ENCODE data around the gene CASK.

The CASK gene

DNA sequence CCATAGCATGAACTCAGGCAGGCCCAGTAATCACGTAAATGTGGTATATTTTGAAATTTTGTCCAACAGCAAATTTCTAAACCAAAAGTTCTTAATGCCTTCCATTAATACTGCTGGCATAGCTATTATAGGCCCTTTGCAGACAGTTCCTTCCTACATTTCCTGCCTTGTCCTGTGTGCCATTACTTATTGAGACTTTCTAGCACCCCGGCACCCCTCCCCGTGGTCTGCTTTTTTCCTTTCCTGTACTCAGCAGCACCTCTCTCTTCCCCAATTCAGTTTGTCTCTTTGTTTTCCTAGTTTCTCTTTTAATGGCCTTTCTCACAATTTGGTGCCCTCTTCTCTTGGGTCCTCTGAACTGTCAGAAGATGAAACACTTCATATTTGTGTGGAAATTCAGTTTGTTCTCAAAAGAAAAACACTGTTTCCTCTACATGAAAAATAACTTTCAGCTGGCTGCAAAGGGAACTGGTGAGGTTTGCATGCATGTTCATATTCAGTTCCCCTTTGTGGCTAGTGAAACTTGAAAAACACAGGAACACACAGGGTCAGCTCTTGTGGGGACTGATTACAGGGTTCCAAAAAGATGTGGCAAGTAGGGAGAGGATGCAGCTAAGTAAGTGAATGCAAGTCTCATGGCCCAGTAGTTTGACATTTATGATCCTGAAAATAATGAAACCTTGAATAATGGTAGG is 217.5 kb downstream of the CASK start:
- TF ChIP-seq, protein P1, sequence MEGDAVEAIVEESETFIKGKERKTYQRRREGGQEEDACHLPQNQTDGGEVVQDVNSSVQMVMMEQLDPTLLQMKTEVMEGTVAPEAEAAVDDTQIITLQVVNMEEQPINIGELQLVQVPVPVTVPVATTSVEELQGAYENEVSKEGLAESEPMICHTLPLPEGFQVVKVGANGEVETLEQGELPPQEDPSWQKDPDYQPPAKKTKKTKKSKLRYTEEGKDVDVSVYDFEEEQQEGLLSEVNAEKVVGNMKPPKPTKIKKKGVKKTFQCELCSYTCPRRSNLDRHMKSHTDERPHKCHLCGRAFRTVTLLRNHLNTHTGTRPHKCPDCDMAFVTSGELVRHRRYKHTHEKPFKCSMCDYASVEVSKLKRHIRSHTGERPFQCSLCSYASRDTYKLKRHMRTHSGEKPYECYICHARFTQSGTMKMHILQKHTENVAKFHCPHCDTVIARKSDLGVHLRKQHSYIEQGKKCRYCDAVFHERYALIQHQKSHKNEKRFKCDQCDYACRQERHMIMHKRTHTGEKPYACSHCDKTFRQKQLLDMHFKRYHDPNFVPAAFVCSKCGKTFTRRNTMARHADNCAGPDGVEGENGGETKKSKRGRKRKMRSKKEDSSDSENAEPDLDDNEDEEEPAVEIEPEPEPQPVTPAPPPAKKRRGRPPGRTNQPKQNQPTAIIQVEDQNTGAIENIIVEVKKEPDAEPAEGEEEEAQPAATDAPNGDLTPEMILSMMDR (IDR thresholded peaks at IDR 0.05; ENCODE audit: low read depth, low read length) = no peak
- DNase-seq (ENCODE audit: extremely low read depth, low read depth) = no peak

DNA sequence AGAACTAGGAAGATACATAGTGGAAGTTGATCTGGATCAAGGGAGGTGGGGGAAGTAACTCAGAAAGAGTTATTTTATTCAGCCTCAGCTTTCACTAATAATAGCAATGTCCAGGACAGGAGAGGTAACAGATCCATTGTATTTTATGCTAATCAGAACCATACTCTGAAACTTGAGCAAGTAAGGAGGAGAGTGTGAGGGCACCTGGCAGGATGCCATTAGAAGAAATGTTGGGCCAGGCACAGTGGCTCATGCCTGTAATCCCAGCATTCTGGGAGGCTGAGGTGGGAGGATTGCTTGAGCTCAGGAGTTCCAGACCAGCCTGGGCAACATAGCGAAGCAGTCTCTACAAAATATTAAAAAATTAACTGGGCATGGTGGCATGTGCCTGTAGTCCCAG is 218.3 kb downstream of the CASK start:
- TF ChIP-seq, protein P1 (IDR thresholded peaks at IDR 0.05; ENCODE audit: low read depth, low read length) = no peak

DNA sequence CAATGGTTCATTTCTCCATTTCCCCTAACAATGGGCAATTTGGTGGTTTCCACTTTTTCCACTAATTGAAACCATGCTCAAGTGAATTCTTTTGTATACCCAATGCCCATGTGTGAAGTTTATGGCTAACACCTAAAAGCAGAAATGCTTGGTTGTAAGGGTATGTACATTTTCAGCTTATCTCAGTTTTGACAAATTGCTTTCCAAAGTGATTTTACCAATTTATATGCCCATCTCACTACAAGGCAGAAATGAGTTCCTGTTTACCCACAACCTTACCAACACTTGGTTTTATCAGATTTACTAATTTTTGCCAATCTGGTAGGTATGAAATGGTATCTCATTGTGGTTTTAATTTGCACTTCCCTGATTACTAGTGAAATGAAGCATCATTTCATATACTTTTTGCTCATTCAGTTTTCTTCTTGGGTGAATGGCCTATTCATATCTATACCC is 219.8 kb downstream of the CASK start:
- TF ChIP-seq, protein P1 (IDR thresholded peaks at IDR 0.05; ENCODE audit: low read depth, low read length) = no peak
- no peak for DNase-seq (ENCODE audit: extremely low read depth, low read depth)

More for the DNA sequence above, 218.3 kb downstream of the CASK start:
- no peak for DNase-seq (ENCODE audit: extremely low read depth, low read depth)

DNA sequence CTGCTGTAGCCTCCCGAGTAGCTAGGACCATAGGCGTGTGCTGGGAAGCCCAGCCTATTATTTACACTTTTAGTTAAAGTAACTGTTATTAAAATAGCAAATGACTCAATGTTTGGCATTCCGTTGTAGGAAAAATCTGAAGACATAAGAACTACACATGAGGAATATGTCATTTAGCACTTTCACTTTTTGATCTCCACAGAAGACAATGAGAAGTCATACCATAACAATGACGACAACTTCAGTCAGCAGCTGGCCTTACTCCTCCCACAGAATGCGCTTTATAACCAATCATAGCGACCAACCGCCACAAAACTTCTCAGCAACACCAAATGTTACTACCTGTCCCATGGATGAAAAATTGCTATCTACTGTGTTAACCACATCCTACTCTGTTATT is 227.9 kb downstream of the CASK start:
- TF ChIP-seq, protein P1 (IDR thresholded peaks at IDR 0.05; ENCODE audit: low read depth, low read length) = no peak
- no peak for DNase-seq (ENCODE audit: extremely low read depth, low read depth)

DNA sequence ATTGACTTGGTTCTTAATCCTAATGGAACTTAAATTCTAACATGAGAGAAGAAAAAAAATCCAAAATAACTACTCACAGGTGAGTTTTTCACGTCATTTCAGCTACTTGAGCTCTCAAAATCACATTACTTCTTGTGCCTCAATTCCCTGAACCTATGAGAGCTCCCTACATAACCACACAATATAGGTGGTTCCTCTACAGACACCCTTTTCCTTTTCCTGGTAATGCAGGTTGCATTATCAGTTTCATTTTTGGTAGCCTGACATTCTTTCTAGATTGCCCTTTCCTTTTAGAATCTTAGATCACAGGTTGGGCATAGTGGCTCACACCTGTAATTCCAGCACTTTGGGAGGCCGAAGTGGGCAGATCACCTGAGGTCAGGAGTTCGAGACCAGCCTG is 230.3 kb downstream of the CASK start:
- TF ChIP-seq, protein P1 (IDR thresholded peaks at IDR 0.05; ENCODE audit: low read depth, low read length) = no peak
- DNase-seq (ENCODE audit: extremely low read depth, low read depth) = no peak

DNA sequence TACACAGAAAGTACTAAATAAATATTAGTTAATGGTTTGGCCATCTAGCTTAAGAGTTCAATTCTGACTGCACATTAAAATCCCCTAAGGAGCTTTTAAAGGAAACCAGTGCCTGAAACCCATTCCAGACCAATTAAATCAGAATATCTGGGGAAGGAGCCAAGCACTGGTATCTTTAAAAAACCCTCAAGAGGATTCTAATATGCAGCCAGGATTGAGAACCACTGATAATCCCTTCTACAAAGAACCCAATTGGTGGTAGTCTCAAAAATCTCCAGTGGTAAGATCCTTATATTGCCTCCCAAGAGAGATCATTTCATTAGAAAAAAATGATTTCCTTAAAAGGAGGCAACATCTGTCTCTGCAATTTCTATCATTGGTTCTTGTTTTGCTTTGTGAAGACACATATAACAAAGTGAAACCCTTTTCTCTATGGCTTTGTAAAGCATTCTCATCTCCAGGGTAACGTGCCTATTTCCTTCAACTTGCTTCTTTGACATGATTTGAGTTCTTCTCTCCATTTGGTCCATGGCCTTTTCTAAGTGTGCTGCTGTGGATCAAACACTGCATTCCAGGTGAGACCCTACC is 231.1 kb downstream of the CASK start:
- TF ChIP-seq, protein P1 (IDR thresholded peaks at IDR 0.05; ENCODE audit: low read depth, low read length) = no peak
- DNase-seq (ENCODE audit: extremely low read depth, low read depth) = no peak

DNA sequence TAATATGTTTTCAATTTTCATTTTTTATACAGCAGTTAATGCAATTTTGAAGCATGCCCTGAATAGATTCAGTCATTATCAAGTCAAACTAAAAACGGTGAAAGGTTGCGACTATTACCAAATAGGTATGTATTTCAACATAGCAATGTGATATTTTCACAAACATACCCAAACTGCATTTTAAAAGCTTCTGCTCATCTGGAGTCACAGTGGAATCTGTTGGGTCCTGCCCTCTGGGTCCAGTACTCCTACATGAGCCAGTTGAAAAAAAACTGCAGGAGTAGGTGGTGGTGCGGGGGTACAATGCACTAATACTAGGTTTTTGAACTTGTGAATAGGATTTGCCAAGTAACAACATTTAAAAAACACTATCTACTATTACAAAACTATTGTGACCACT is 233.6 kb downstream of the CASK start:
- TF ChIP-seq, protein P1 (IDR thresholded peaks at IDR 0.05; ENCODE audit: low read depth, low read length) = no peak
- DNase-seq (ENCODE audit: extremely low read depth, low read depth) = no peak

Data from AG09319 (cell line).